Large intestine (tissue), 3 donors: ENCODE measurements around the gene ZNF865. TPM values are rescaled to one million over a fixed set of nuclear protein-coding genes. Genes with fewer than 3 reads are reported as not detected.
A peak's percentile ranks its signal among the peaks of the same experiment; 100 is the strongest.
"Not testable (repeated sequence)": the region's sequence is repeated elsewhere in the genome, so short reads cannot be mapped to it uniquely, and the experiment has no call there.

Experiments
- DNase-seq, 2 donors: peaks; one replicate each; pipeline versions ENCODE4 v3.0.0 to v3.0.0-alpha.2; 2013
- H3K27ac ChIP-seq: one replicate; pipeline ENCODE4 v1.5.1; 2013; ENCODE audit warnings: low read length
- H3K27me3 ChIP-seq: 2 replicates; pipeline ENCODE4 v1.6.1; 2013; ENCODE audit warnings: low read length; ENCODE audit not compliant: control insufficient read depth, insufficient read depth
- H3K36me3 ChIP-seq: 2 replicates; pipeline ENCODE4 v1.6.1; 2013; ENCODE audit warnings: low read length; ENCODE audit not compliant: control insufficient read depth, insufficient read depth
- H3K4me1 ChIP-seq: one replicate; pipeline ENCODE4 v1.6.1; 2013; ENCODE audit warnings: low read length; ENCODE audit not compliant: control insufficient read depth, insufficient read depth
- H3K4me3 ChIP-seq: one replicate; pipeline ENCODE4 v1.5.1; 2013; ENCODE audit warnings: low read length
- H3K9me3 ChIP-seq: one replicate; pipeline ENCODE4 v1.6.1; 2013; ENCODE audit warnings: mild to moderate bottlenecking, low read depth, low read length, moderate library complexity; ENCODE audit not compliant: control insufficient read depth
- WGBS: methylation state at CpG from one replicate; pipeline ENCODE4 v1.1.5; 2013; ENCODE audit warnings: low lambda C conversion rate; ENCODE audit not compliant: insufficient coverage; 5-methylcytosine and 5-hydroxymethylcytosine counted together
- polyA plus RNA-seq: library from polyadenylated mRNA; unstranded; fragments of 120-200 nt; gene quantifications from one replicate; pipeline ENCODE4 v1.2.1, GENCODE V29; 2013

The ZNF865 gene
- polyA plus RNA-seq, 1 donor: 10.4 TPM

- peak overlapping the region; percentile 97 for H3K4me3 ChIP-seq
- no peaks in the 10 kb centered on the region for H3K27me3 ChIP-seq
- peaks cover 16% of the 10 kb centered on the region for H3K4me1 ChIP-seq
- H3K36me3 ChIP-seq: peaks cover 12% of the 10 kb centered on the region
- no peak overlapping the region for H3K27ac ChIP-seq
- 88% methylated on average over 8 of the region's 90 CpGs for WGBS
- no peaks in the 10 kb centered on the region for H3K9me3 ChIP-seq
- no peak for DNase-seq
Measured at GRCh38 chr19:55578761-55579747, 26.4 kb upstream of the ZNF865 start.

GRCh38 chr19:55579766-55580621 lies 25.5 kb upstream of the ZNF865 start:
- H3K27ac ChIP-seq: peak overlapping the region; percentile 81
- WGBS: 66% methylated on average over 3 of the region's 20 CpGs
- H3K36me3 ChIP-seq: peaks cover 12% of the 10 kb centered on the region
- peaks cover 16% of the 10 kb centered on the region for H3K4me1 ChIP-seq
- H3K9me3 ChIP-seq: no peaks in the 10 kb centered on the region
- H3K4me3 ChIP-seq: peak overlapping the region; percentile 97
- DNase-seq: peak in 1 of 2 donors; percentile 46
- no peaks in the 10 kb centered on the region for H3K27me3 ChIP-seq

GRCh38 chr19:55580628-55581144 lies 24.8 kb upstream of the ZNF865 start, which contains the start of gene ZNF579:
TSS of gene ZNF579 (minus strand) at chr19:55580848. CDS start at chr19:55579639, 1,209 bp downstream.
- Histone ChIP-seq H3K27me3 (no peaks in the 10 kb centered on the region), H3K36me3 (peaks cover 12% of the 10 kb centered on the region), H3K4me3 (peak within 1 kb of the TSS; percentile 97), H3K4me1 (peaks cover 18% of the 10 kb centered on the region), H3K27ac (peak within 1 kb of the TSS; percentile 81), H3K9me3 (no peaks in the 10 kb centered on the region)
- no CpG with 5 or more reads among the region's 24 CpGs for WGBS
- peak; percentile 74 to 88 for DNase-seq

- no CpG with 5 or more reads among the region's 12 CpGs for WGBS
- Histone ChIP-seq H3K27ac (peak overlapping the region; percentile 62), H3K4me3 (peak overlapping the region; percentile 97), H3K4me1 (peaks cover 22% of the 10 kb centered on the region), H3K9me3 (no peaks in the 10 kb centered on the region), H3K36me3 (peaks cover 12% of the 10 kb centered on the region), H3K27me3 (no peaks in the 10 kb centered on the region)
- no peak for DNase-seq
Measured at GRCh38 chr19:55581145-55581822, 24.2 kb upstream of the ZNF865 start.

GRCh38 chr19:55581823-55582223 lies 23.6 kb upstream of the ZNF865 start:
- DNase-seq: peak in 1 of 2 donors; percentile 54
- H3K9me3 ChIP-seq: no peaks in the 10 kb centered on the region
- H3K4me1 ChIP-seq: peaks cover 26% of the 10 kb centered on the region
- peak overlapping the region; percentile 30 for H3K27ac ChIP-seq
- WGBS: 0% methylated on average over 1 of the region's 6 CpGs
- H3K4me3 ChIP-seq: peak overlapping the region; percentile 97
- peaks cover 10% of the 10 kb centered on the region for H3K36me3 ChIP-seq
- no peaks in the 10 kb centered on the region for H3K27me3 ChIP-seq

- not testable (repeated sequence) for H3K36me3 ChIP-seq, H3K27me3 ChIP-seq, DNase-seq, H3K4me3 ChIP-seq, H3K9me3 ChIP-seq
- WGBS: no CpG with 5 or more reads among the region's 4 CpGs
- Histone ChIP-seq H3K27ac (peak overlapping the region; percentile 30), H3K4me1 (peaks cover 30% of the 10 kb centered on the region)
Measured at GRCh38 chr19:55582284-55582683, 23.2 kb upstream of the ZNF865 start.

- H3K4me1 ChIP-seq: peaks cover 30% of the 10 kb centered on the region
- not testable (repeated sequence) for H3K27me3 ChIP-seq, H3K9me3 ChIP-seq, DNase-seq, H3K27ac ChIP-seq, H3K4me3 ChIP-seq, H3K36me3 ChIP-seq
- no CpG with 5 or more reads among the region's 8 CpGs for WGBS
Measured at GRCh38 chr19:55583897-55584296, 21.6 kb upstream of the ZNF865 start.

- DNase-seq: no peak
- H3K4me1 ChIP-seq: peaks cover 27% of the 10 kb centered on the region
- no peaks in the 10 kb centered on the region for H3K36me3 ChIP-seq
- no peaks in the 10 kb centered on the region for H3K9me3 ChIP-seq
- H3K27ac ChIP-seq: no peak overlapping the region
- no peak overlapping the region for H3K4me3 ChIP-seq
- H3K27me3 ChIP-seq: no peaks in the 10 kb centered on the region
- WGBS: no CpG with 5 or more reads among the region's 11 CpGs
Measured at GRCh38 chr19:55584871-55585270, 20.6 kb upstream of the ZNF865 start.

- Histone ChIP-seq H3K9me3 (no peaks in the 10 kb centered on the region), H3K4me1 (peaks cover 27% of the 10 kb centered on the region), H3K27me3 (no peaks in the 10 kb centered on the region), H3K27ac (peak overlapping the region; percentile 76), H3K36me3 (no peaks in the 10 kb centered on the region), H3K4me3 (peak overlapping the region; percentile 51)
- peak; percentile 78 to 87 for DNase-seq
- WGBS: 0% methylated on average over 5 of the region's 36 CpGs
Measured at GRCh38 chr19:55585658-55586339, 19.6 kb upstream of the ZNF865 start.
